ENCODE results near the gene PARK7. TPM values are rescaled to one million over a fixed set of nuclear protein-coding genes. Genes with fewer than 3 reads are reported as not detected.
A peak's percentile ranks its signal among the peaks of the same experiment; 100 is the strongest.

Gene PARK7
- total RNA-seq, 1 donor from 2014 or later, result 196 TPM

DNA sequence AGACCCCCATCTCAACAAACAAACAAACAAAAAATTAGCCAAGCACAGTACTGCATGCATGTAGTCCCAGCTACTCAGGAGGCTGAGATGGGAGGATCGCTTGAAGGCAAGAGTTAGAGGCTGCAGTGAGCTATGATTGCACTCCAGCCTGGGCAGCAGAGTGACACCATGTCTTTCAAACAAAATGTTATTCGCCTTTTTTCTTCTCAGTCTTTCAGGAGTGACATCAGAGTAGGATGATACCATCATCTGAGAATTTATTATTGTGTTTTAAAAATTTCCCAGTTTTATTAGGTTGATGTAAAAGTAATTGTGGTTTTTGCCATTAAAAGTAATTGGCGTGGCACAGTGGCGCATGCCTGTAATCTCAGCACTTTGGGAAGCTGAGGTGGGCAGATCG is 10.8 kb downstream of the PARK7 start:
- Mint-ChIP-seq H3K27ac (ENCODE audit: unreplicated experiment) (no peak overlapping the region), H3K9me3 (ENCODE audit: unreplicated experiment) (no peaks in the 10 kb centered on the region)

DNA sequence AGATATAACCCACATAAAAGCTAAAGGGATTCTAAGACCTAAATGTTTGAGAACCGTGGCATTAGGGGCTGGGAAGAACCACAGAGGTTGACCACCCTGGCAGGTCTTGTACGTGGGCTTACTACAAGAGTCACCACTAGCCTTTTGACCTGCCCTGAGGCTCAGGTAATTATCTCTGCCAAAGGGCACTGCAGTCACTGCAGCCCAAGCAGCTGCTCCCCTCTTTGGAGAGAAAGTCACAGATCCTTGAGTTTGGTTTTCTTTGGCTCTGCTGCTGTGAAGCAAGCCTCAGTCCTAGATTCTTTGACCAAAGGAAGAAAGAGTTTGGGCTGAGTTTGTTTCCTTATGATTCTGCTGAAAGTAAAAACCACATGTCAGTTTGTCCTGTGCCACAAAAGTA is 11.6 kb downstream of the PARK7 start:
- TF ChIP-seq, protein P1, sequence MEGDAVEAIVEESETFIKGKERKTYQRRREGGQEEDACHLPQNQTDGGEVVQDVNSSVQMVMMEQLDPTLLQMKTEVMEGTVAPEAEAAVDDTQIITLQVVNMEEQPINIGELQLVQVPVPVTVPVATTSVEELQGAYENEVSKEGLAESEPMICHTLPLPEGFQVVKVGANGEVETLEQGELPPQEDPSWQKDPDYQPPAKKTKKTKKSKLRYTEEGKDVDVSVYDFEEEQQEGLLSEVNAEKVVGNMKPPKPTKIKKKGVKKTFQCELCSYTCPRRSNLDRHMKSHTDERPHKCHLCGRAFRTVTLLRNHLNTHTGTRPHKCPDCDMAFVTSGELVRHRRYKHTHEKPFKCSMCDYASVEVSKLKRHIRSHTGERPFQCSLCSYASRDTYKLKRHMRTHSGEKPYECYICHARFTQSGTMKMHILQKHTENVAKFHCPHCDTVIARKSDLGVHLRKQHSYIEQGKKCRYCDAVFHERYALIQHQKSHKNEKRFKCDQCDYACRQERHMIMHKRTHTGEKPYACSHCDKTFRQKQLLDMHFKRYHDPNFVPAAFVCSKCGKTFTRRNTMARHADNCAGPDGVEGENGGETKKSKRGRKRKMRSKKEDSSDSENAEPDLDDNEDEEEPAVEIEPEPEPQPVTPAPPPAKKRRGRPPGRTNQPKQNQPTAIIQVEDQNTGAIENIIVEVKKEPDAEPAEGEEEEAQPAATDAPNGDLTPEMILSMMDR (IDR thresholded peaks at IDR 0.05; ENCODE audit: partially characterized antibody, unreplicated experiment), result no peak
- DNase-seq, result no peak
- H3K9me3 Mint-ChIP-seq (ENCODE audit: unreplicated experiment), result no peaks in the 10 kb centered on the region
- no peak overlapping the region for H3K4me3 Mint-ChIP-seq (ENCODE audit: unreplicated experiment)
- peaks cover 3% of the 10 kb centered on the region for H3K27me3 Mint-ChIP-seq (ENCODE audit: unreplicated experiment)
- H3K36me3 Mint-ChIP-seq (ENCODE audit: unreplicated experiment), result no peaks in the 10 kb centered on the region
- H3K27ac Mint-ChIP-seq (ENCODE audit: unreplicated experiment), result no peak overlapping the region
- H3K4me1 Mint-ChIP-seq (ENCODE audit: low read depth, unreplicated experiment), result no peaks in the 10 kb centered on the region

More for the DNA sequence above, 10.8 kb downstream of the PARK7 start:
- no peak overlapping the region for H3K4me3 Mint-ChIP-seq (ENCODE audit: unreplicated experiment)
- TF ChIP-seq, protein P1 (IDR thresholded peaks at IDR 0.05; ENCODE audit: partially characterized antibody, unreplicated experiment), result no peak
- peaks cover 3% of the 10 kb centered on the region for H3K27me3 Mint-ChIP-seq (ENCODE audit: unreplicated experiment)
- no peak for DNase-seq
- no peaks in the 10 kb centered on the region for H3K36me3 Mint-ChIP-seq (ENCODE audit: unreplicated experiment)
- H3K4me1 Mint-ChIP-seq (ENCODE audit: low read depth, unreplicated experiment), result no peaks in the 10 kb centered on the region

DNA sequence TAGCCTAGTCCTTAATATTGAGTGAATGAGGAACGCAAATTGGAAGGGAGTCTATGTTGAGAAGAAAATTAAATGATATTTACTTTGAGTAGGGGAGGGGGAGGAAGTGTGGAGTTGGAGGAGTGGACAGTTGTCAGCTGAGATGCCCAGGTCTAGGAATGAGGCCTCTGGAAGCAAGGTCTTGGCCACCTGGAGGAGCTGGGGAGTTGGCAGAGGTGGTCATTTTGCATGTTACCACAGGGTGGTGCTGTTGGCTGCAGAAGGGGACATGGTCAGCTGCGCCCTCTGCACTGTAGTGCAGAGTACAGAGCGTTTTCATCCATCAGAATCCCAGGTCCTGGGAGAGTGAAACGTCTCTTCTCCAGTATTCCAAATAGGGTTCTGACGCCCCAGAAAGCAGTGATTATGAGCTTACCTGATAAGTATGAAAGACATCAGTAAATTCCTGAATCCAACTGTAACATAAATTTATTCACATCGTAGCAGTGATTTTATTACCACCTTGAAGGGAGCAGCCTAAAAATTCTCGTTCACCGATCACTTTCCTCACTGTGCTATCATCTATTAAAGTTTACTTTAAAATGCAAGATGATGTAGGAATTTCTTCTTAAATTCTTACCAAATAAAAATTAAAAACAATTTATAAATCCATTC is 13.8 kb downstream of the PARK7 start:
- Mint-ChIP-seq H3K27me3 (ENCODE audit: unreplicated experiment) (peaks cover 3% of the 10 kb centered on the region), H3K4me1 (ENCODE audit: low read depth, unreplicated experiment) (no peaks in the 10 kb centered on the region), H3K4me3 (ENCODE audit: unreplicated experiment) (no peak overlapping the region), H3K27ac (ENCODE audit: unreplicated experiment) (peak overlapping the region; percentile 9), H3K9me3 (ENCODE audit: unreplicated experiment) (no peaks in the 10 kb centered on the region), H3K36me3 (ENCODE audit: unreplicated experiment) (no peaks in the 10 kb centered on the region)
- DNase-seq, result peak; percentile 83
- TF ChIP-seq, protein P1 (IDR thresholded peaks at IDR 0.05; ENCODE audit: partially characterized antibody, unreplicated experiment), result peak; percentile 86

DNA sequence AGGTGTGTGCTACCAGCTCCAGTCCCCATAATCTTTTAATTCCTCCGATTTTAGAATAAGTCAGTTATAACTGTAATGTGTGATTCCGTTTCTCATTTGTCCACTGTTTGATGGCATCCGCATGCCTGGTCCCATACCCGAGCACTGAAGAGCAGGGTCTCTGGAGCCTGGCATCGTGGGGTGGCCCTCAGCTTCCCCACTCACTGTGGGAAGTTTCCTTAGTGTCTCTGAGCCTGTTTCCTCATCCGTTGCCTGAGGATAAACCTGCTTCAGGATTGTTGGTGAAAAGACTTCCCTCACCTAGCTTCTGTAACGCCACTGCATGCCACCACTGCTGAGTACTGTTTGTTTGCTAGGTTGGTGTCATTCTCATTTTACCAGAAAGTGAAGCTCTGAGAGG is 19.5 kb downstream of the PARK7 start:
- no peaks in the 10 kb centered on the region for H3K27me3 Mint-ChIP-seq (ENCODE audit: unreplicated experiment)
- H3K27ac Mint-ChIP-seq (ENCODE audit: unreplicated experiment), result no peak overlapping the region
- H3K4me1 Mint-ChIP-seq (ENCODE audit: low read depth, unreplicated experiment), result no peaks in the 10 kb centered on the region
- DNase-seq, result no peak
- no peak overlapping the region for H3K4me3 Mint-ChIP-seq (ENCODE audit: unreplicated experiment)
- TF ChIP-seq, protein P1 (IDR thresholded peaks at IDR 0.05; ENCODE audit: partially characterized antibody, unreplicated experiment), result no peak
- no peaks in the 10 kb centered on the region for H3K9me3 Mint-ChIP-seq (ENCODE audit: unreplicated experiment)
- no peaks in the 10 kb centered on the region for H3K36me3 Mint-ChIP-seq (ENCODE audit: unreplicated experiment)

DNA sequence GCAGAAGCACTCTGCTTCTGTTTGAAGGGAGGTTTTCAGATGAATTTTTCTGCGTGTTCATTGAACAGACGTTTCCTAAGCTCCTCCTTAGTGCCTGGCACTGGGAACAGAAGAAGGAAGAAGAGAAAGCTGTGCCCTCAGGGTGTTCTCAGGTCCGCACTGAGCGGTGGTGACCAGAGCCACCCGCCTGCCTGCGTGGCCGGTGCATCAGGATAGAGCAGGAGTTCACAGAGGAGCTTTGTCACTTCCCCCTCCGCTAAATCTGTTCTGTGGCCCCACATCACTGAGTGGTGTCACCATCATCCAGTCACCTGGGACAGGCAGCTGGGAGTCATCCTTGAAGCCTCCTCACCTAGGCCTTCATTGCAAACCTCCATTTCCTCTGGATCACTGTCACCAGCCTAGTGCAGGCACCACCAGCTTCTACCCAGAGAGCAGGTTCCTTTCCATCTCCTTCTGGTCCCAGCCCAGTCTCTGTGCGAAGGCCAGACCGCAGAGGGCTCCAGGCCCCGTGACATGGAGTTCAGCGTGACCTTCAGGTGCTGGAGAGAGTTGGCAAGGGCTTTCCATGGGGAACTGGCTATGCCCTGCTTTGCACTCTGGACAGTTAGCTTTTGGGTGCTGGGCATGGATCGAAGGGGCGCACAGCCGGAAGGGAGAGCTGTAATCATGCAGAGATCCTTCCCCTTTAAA is 21.7 kb downstream of the PARK7 start:
- Mint-ChIP-seq H3K36me3 (ENCODE audit: unreplicated experiment) (no peaks in the 10 kb centered on the region), H3K4me1 (ENCODE audit: low read depth, unreplicated experiment) (no peaks in the 10 kb centered on the region), H3K4me3 (ENCODE audit: unreplicated experiment) (no peak overlapping the region), H3K27me3 (ENCODE audit: unreplicated experiment) (no peaks in the 10 kb centered on the region), H3K9me3 (ENCODE audit: unreplicated experiment) (no peaks in the 10 kb centered on the region), H3K27ac (ENCODE audit: unreplicated experiment) (no peak overlapping the region)
- TF ChIP-seq, protein P1 (IDR thresholded peaks at IDR 0.05; ENCODE audit: partially characterized antibody, unreplicated experiment), result no peak
- DNase-seq, result no peak

Data from glutamatergic neuron (in vitro differentiated cells).